K562 (cell line): ENCODE results near the gene ACYP2. TPM values are rescaled to one million over a fixed set of nuclear protein-coding genes. Genes with fewer than 3 reads are reported as not detected.

Source experiments
- PRDM10 ChIP-seq: fragments of 450-650 bp; IDR thresholded peaks from 2 replicates; pipeline ENCODE4 v1.6.1; 2018; ENCODE audit not compliant: partially characterized antibody
- ZBTB40 ChIP-seq, 2 experiments: fragments of 450-650 bp in 1 of 2; sonication (generic) in 1 of 2; formaldehyde crosslinking in 1 of 2; IDR thresholded peaks; 2 replicates each; pipeline versions ENCODE4 v1.7.1 to v1.9.0; 2016 to 2022; ENCODE audit warnings: inconsistent platforms in 1 of 2, mild to moderate bottlenecking in 1 of 2, missing genetic modification reagents in 1 of 2
- polyA plus RNA-seq, 8 experiments: library from polyadenylated mRNA; depleted of rRNA in 4 of 8; stranded (reverse) in 5 of 8; unstranded in 3 of 8; fragments of >200 nt; fragmentation: Nextera tagmentation in 2 of 8; fragmentation: Illumina TruSeq in 1 of 8; extraction: Ambion mirVana in 2 of 8; extraction: Trizol in 1 of 8; gene quantifications; 2 replicates each; pipeline versions ENCODE4 v1.2.1 to v1.2.3, GENCODE V29; 2011 to 2014; ENCODE audit warnings: inconsistent platforms in 1 of 8, missing spikeins in 1 of 8
- total RNA-seq, 7 experiments: library from RNA; depleted of rRNA in 6 of 7; stranded (reverse); fragments of >200 nt in 6 of 7; fragmentation: Illumina TruSeq in 2 of 7; extraction: Trizol in 2 of 7; gene quantifications; 2 replicates each; pipeline versions ENCODE4 v1.2.1 to v1.2.3, GENCODE V29; 2011 to 2021; ENCODE audit warnings: low replicate concordance in 1 of 7

Gene ACYP2
- total and polyA plus RNA-seq, 9 of the 15 experiments (the other 6 are each of a cell fraction or from before 2014, with no cell fraction given) = 1.0 to 4.1 (median 2.0) TPM

- TF ChIP-seq PRDM10 (peak; percentile 45), ZBTB40 (IDR thresholded peaks at IDR 0.05) (no peak), ZBTB40 (CRISPR knock-in tag; IDR thresholded peaks at IDR 0.05) (no peak)
Observed at GRCh38 chr2:54090521-54091117, 24.8 kb upstream of the ACYP2 start (continued).
